SK-N-SH (cell line): Measurements from ENCODE around the gene OBSCN. TPM values are rescaled to one million over a fixed set of nuclear protein-coding genes. Genes with fewer than 3 reads are reported as not detected.

Experiments used
- CTCF ChIA-PET: fragments of 300-600, 350-600 bp; formaldehyde crosslinking; extraction: SDS; loops from one replicate; lab custom pipeline; 2021; lab: Yijun Ruan, JAX
- POLR2A ChIA-PET: fragments of 350-600 bp; sonication (Branson Sonifier 250); formaldehyde crosslinking; extraction: SDS; loops from one replicate; lab custom pipeline; 2020; ENCODE audit warnings: antibody characterized with exemption, inconsistent platforms; lab: Yijun Ruan, JAX
- DNase-seq: peaks from one replicate; pipeline ENCODE4 v3.0.0; 2012
- H2AFZ ChIP-seq: fragments of 200-600 bp; sonication (generic); 2 replicates; pipeline ENCODE4 v1.8.1; 2016; ENCODE audit warnings: antibody characterized with exemption, mild to moderate bottlenecking, low read depth
- H3F3A ChIP-seq: fragments of 200-600 bp; sonication (generic); replicated peaks from 2 replicates; pipeline ENCODE3; 2016; ENCODE audit warnings: antibody characterized with exemption, mild to moderate bottlenecking; ENCODE audit not compliant: insufficient read depth
- H3K27ac ChIP-seq, 2 experiments: fragments of 200-500 bp in 1 of 2; fragments of 200-600 bp in 1 of 2; sonication (Bioruptor generic) in 1 of 2; sonication (generic), shearing (Covaris generic) in 1 of 2; 2 replicates each; pipeline versions ENCODE4 v1.5.1 to v1.6.1; 2014 to 2016; ENCODE audit warnings: low read depth in 2 of 2, inconsistent platforms in 1 of 2, low read length in 1 of 2, mild to moderate bottlenecking in 1 of 2, mixed read lengths in 1 of 2
- H3K27me3 ChIP-seq: fragments of 200-600 bp; sonication (generic), shearing (Covaris generic); 2 replicates; pipeline ENCODE4 v1.6.1; 2016; ENCODE audit warnings: mixed run types; ENCODE audit not compliant: insufficient read depth
- H3K36me3 ChIP-seq, 2 experiments: fragments of 200-500 bp in 1 of 2; fragments of 200-600 bp in 1 of 2; sonication (Bioruptor generic) in 1 of 2; sonication (generic) in 1 of 2; replicated peaks in 1 of 2; 2 replicates each; pipeline versions ENCODE3 to v1.5.1; 2014 to 2016; ENCODE audit warnings: low read length in 1 of 2, mild to moderate bottlenecking in 1 of 2; ENCODE audit not compliant: insufficient read depth in 2 of 2, control insufficient read depth in 1 of 2
- H3K4me1 ChIP-seq, 2 experiments: fragments of 200-500 bp in 1 of 2; fragments of 200-600 bp in 1 of 2; sonication (Bioruptor generic) in 1 of 2; sonication (generic), shearing (Covaris generic) in 1 of 2; 2 replicates each; pipeline versions ENCODE4 v1.5.1 to v1.6.1; 2014 to 2016; ENCODE audit warnings: low read depth in 1 of 2, low read length in 1 of 2, mixed run types in 1 of 2; ENCODE audit not compliant: insufficient read depth in 2 of 2, control insufficient read depth in 1 of 2
- H3K4me2 ChIP-seq: fragments of 200-600 bp; sonication (generic), shearing (Covaris generic); 2 replicates; pipeline ENCODE4 v1.6.1; 2017; ENCODE audit warnings: mixed run types
- H3K4me3 ChIP-seq, 2 experiments: fragments of 200-500 bp in 1 of 2; fragments of 200-600 bp in 1 of 2; sonication (Bioruptor generic) in 1 of 2; sonication (generic), shearing (Covaris generic) in 1 of 2; 2 replicates each; pipeline versions ENCODE4 v1.5.1 to v1.8.1; 2014 to 2016; ENCODE audit warnings: low read depth in 2 of 2, inconsistent platforms in 1 of 2, low read length in 1 of 2, mild to moderate bottlenecking in 1 of 2, mixed read lengths in 1 of 2, moderate library complexity in 1 of 2
- H3K79me2 ChIP-seq: fragments of 200-600 bp; sonication (generic); 2 replicates; pipeline ENCODE4 v1.8.1; 2017; ENCODE audit warnings: mild to moderate bottlenecking; ENCODE audit not compliant: insufficient read depth
- H3K9ac ChIP-seq: fragments of 200-600 bp; sonication (generic); 2 replicates; pipeline ENCODE4 v1.6.1; 2017; ENCODE audit warnings: mixed run types
- H3K9me2 ChIP-seq: fragments of 200-600 bp; sonication (generic); 2 replicates; pipeline ENCODE4 v1.6.1; 2017; ENCODE audit warnings: mixed run types
- H3K9me3 ChIP-seq: fragments of 200-600 bp; sonication (generic); 2 replicates; pipeline ENCODE4 v1.6.1; 2017; ENCODE audit warnings: mixed run types, mild to moderate bottlenecking, moderate library complexity
- H4K20me1 ChIP-seq: fragments of 200-600 bp; sonication (generic); 2 replicates; pipeline ENCODE4 v1.6.1; 2017; ENCODE audit warnings: mild to moderate bottlenecking, mixed run types; ENCODE audit not compliant: insufficient read depth
- CHD2 ChIP-seq: fragments of 150-350 bp; IDR thresholded peaks from 2 replicates; pipeline ENCODE4 v1.6.1; 2018; ENCODE audit warnings: low read length; ENCODE audit not compliant: partially characterized antibody
- CTCF ChIP-seq: fragments of 200-600 bp; sonication (generic); IDR thresholded peaks from 2 replicates; pipeline ENCODE4 v1.6.1; 2017; ENCODE audit warnings: antibody characterized with exemption, mild to moderate bottlenecking, moderate library complexity
- EP300 ChIP-seq, 2 experiments: IDR thresholded peaks; 2 replicates each; pipeline versions ENCODE4 v1.4.0 to v1.6.1; 2012; ENCODE audit warnings: borderline replicate concordance in 1 of 2, low read depth in 1 of 2, low read length in 1 of 2
- FOXJ3 ChIP-seq: sonication (generic); formaldehyde crosslinking; IDR thresholded peaks from 2 replicates; pipeline ENCODE4 v1.5.1; 2020; ENCODE audit warnings: mild to moderate bottlenecking, missing genetic modification reagents
- FOXM1 ChIP-seq: IDR thresholded peaks from 2 replicates; pipeline ENCODE4 v1.4.0; 2012; ENCODE audit warnings: low read depth, mild to moderate bottlenecking
- IRF3 ChIP-seq: fragments of 150-350 bp; IDR thresholded peaks from 2 replicates; pipeline ENCODE4 v1.6.1; 2016; ENCODE audit warnings: mild to moderate bottlenecking, low read depth, low read length
- MEF2A ChIP-seq: IDR thresholded peaks from 2 replicates; pipeline ENCODE4 v1.4.0; 2012; ENCODE audit warnings: low read depth, borderline replicate concordance
- MXI1 ChIP-seq: IDR thresholded peaks from 2 replicates; pipeline ENCODE4 v1.6.1; 2012; ENCODE audit warnings: mild to moderate bottlenecking, low read depth, low read length, improper control_type of control experiment
- NRF1 ChIP-seq: IDR thresholded peaks from 2 replicates; pipeline ENCODE4 v1.6.1; 2012; ENCODE audit warnings: low read depth, mild to moderate bottlenecking, low read length
- PBX3 ChIP-seq: IDR thresholded peaks from 2 replicates; pipeline ENCODE4; 2012
- RCOR1 ChIP-seq: fragments of 150-350 bp; IDR thresholded peaks from 2 replicates; pipeline ENCODE4 v1.6.1; 2017; ENCODE audit warnings: antibody characterized with exemption, low read length
- RFX5 ChIP-seq: IDR thresholded peaks from 2 replicates; pipeline ENCODE4 v1.6.1; 2012; ENCODE audit warnings: mild to moderate bottlenecking, improper control_type of control experiment, low read length
- RXRA ChIP-seq: IDR thresholded peaks from 2 replicates; pipeline ENCODE4 v1.4.0; 2012; ENCODE audit warnings: low read depth, mild to moderate bottlenecking, borderline replicate concordance
- SMC3 ChIP-seq: IDR thresholded peaks from 2 replicates; pipeline ENCODE4 v1.6.1; 2012; ENCODE audit warnings: low read depth, low read length, improper control_type of control experiment
- TAF1 ChIP-seq: IDR thresholded peaks from 2 replicates; pipeline ENCODE4 v1.6.1; 2012; ENCODE audit warnings: low read depth, mild to moderate bottlenecking, low read length, moderate library complexity, borderline replicate concordance
- TCF12 ChIP-seq: IDR thresholded peaks from 2 replicates; pipeline ENCODE4 v1.4.0; 2012
- TEAD4 ChIP-seq: IDR thresholded peaks from 2 replicates; pipeline ENCODE4 v1.4.0; 2012; ENCODE audit warnings: mild to moderate bottlenecking, borderline replicate concordance; ENCODE audit not compliant: insufficient read depth
- USF1 ChIP-seq: IDR thresholded peaks from 2 replicates; pipeline ENCODE4 v1.4.0; 2012; ENCODE audit warnings: low read depth, borderline replicate concordance
- USF2 ChIP-seq: fragments of 150-350 bp; IDR thresholded peaks from 2 replicates; pipeline ENCODE4 v1.6.1; 2017; ENCODE audit warnings: antibody characterized with exemption, low read length, low read depth, borderline replicate concordance
- ZBTB33 ChIP-seq: IDR thresholded peaks from 2 replicates; pipeline ENCODE4 v1.4.0; 2012; ENCODE audit warnings: low read depth, borderline replicate concordance
- WGBS: methylation state at CpG from one replicate; pipeline ENCODE4 v1.1.6; 2017; ENCODE audit warnings: low lambda C conversion rate; 5-methylcytosine and 5-hydroxymethylcytosine counted together
- polyA plus RNA-seq, 3 experiments: library from polyadenylated mRNA; depleted of rRNA; stranded (reverse); fragments of >200 nt; gene quantifications; 2 replicates each; pipeline ENCODE4 v1.2.3, GENCODE V29; 2012

The OBSCN gene
- polyA plus RNA-seq, 1 of the 3 experiments (the other 2 are of a cell fraction): 4.0 TPM

GRCh38 chr1:228345201-228345930 lies 137.5 kb downstream of the OBSCN start (continued):
- TF ChIP-seq MXI1: no peak
- no peak for TF ChIP-seq TCF12
- no peak for TF ChIP-seq USF2
- no peak for TF ChIP-seq CHD2
- no peak for TF ChIP-seq NRF1
- TF ChIP-seq TEAD4: no peak

- ChIA-PET POLR2A (no interaction called here), CTCF (no interaction called here)
- no peak overlapping the region for H3K4me3 ChIP-seq
- no peak overlapping the region for H3K4me2 ChIP-seq
- WGBS: 63% methylated on average over 9 of the region's 9 CpGs
- no peaks in the 10 kb centered on the region for H3K9me2 ChIP-seq
- no peaks in the 10 kb centered on the region for H3K27me3 ChIP-seq
- H2AFZ ChIP-seq: no peak overlapping the region
- no peaks in the 10 kb centered on the region for H3F3A ChIP-seq
- no peak overlapping the region for H3K27ac ChIP-seq
- no peaks in the 10 kb centered on the region for H3K9me3 ChIP-seq
- H4K20me1 ChIP-seq: no peaks in the 10 kb centered on the region
- no peaks in the 10 kb centered on the region for H3K36me3 ChIP-seq
- no peaks in the 10 kb centered on the region for H3K79me2 ChIP-seq
- DNase-seq: no peak
- H3K4me1 ChIP-seq: no peaks in the 10 kb centered on the region
- H3K9ac ChIP-seq: no peak overlapping the region
- TF ChIP-seq ZBTB33 (no peak), FOXJ3 (CRISPR knock-in tag) (no peak), CTCF (no peak), MEF2A (no peak), TAF1 (no peak), NRF1 (no peak), FOXM1 (no peak), EP300 (IDR thresholded peaks at IDR 0.05; ENCODE audit: borderline replicate concordance in 1 of 2, low read depth in 1 of 2, low read length in 1 of 2) (no peak), SMC3 (no peak), IRF3 (no peak), PBX3 (no peak), USF1 (no peak), RXRA (no peak), RCOR1 (no peak), RFX5 (no peak)
Measured at GRCh38 chr1:228346731-228347130, 138.9 kb downstream of the OBSCN start.
